ENCODE measurements around the gene DEPDC5. TPM values are rescaled to one million over a fixed set of nuclear protein-coding genes. Genes with fewer than 3 reads are reported as not detected.
A peak's percentile ranks its signal among the peaks of the same experiment; 100 is the strongest.

DEPDC5 gene
- total RNA-seq, 1 experiment from 2014 or later = 28.1 TPM

DNA sequence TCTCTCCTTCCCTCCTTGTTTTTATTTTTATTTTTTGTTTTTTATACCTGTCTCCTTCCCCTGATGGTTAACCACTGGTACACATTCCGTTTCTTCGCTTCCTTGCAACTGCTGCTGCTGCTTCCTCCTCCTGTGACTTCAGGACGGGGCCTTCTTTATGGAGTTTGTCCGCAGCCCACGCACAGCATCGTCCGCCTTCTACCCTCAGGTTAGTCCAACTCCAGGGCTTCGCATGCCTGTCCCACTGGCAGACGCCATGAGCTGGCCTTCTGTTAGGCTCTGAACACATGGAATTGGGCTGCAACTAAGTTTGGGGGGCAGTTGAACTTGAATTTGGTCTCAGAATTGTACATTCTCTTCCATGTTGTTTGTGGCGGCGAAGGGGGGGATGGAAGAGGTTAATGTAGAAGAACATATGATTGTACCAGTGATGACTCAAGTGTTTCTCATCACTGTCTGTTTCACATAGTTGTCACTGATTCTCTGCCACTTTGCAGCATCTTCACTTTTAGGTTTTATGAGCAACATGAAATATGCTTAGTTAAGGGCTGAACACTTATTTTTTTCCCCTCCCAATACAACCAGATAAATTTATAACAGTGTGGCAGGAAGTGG, 107.5 kb downstream of the DEPDC5 start:
- DNase-seq = no peak
- intact Hi-C loops (cut with micrococcal nuclease; ENCODE audit: unreplicated experiment) = no loop called here
- H3K4me3 ChIP-seq = no peak overlapping the region
- H3K9me3 ChIP-seq (ENCODE audit: insufficient read depth, low read depth) = no peaks in the 10 kb centered on the region
- ChIA-PET POLR2A (ENCODE audit: unreplicated experiment) (no interaction called here), CTCF (no interaction called here)
- no TSS peak for BruUV-seq (replicated peaks)
- H3K36me3 ChIP-seq (ENCODE audit: low read depth) = 0 out of 2 replicates have a peak, but pooled peaks cover 3% of the 10 kb centered on the region
- H3K79me2 ChIP-seq (ENCODE audit: low read depth) = no peaks in the 10 kb centered on the region
- H3K27ac ChIP-seq = no peak overlapping the region
- no peak overlapping the region for H3K4me2 ChIP-seq
- no peak overlapping the region for H2AFZ ChIP-seq
- no peaks in the 10 kb centered on the region for H3K9me2 ChIP-seq (ENCODE audit: insufficient read depth)
- no peaks in the 10 kb centered on the region for H3K27me3 ChIP-seq (ENCODE audit: insufficient read depth, low read depth)
- H3K4me1 ChIP-seq (replicated peaks; ENCODE audit: insufficient read depth) = no peaks in the 10 kb centered on the region
- no peaks in the 10 kb centered on the region; the same call in 1 of the 2 replicates for H3F3A ChIP-seq (ENCODE audit: insufficient read depth, low read depth)
- TF ChIP-seq EZH2 (IDR thresholded peaks at IDR 0.05; ENCODE audit: low read depth) = no peak
- TF ChIP-seq, protein P1, sequence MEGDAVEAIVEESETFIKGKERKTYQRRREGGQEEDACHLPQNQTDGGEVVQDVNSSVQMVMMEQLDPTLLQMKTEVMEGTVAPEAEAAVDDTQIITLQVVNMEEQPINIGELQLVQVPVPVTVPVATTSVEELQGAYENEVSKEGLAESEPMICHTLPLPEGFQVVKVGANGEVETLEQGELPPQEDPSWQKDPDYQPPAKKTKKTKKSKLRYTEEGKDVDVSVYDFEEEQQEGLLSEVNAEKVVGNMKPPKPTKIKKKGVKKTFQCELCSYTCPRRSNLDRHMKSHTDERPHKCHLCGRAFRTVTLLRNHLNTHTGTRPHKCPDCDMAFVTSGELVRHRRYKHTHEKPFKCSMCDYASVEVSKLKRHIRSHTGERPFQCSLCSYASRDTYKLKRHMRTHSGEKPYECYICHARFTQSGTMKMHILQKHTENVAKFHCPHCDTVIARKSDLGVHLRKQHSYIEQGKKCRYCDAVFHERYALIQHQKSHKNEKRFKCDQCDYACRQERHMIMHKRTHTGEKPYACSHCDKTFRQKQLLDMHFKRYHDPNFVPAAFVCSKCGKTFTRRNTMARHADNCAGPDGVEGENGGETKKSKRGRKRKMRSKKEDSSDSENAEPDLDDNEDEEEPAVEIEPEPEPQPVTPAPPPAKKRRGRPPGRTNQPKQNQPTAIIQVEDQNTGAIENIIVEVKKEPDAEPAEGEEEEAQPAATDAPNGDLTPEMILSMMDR (conservative IDR thresholded peaks at IDR 0.05) = no peak
- no peaks in the 10 kb centered on the region for H4K20me1 ChIP-seq (ENCODE audit: insufficient read depth)

DNA sequence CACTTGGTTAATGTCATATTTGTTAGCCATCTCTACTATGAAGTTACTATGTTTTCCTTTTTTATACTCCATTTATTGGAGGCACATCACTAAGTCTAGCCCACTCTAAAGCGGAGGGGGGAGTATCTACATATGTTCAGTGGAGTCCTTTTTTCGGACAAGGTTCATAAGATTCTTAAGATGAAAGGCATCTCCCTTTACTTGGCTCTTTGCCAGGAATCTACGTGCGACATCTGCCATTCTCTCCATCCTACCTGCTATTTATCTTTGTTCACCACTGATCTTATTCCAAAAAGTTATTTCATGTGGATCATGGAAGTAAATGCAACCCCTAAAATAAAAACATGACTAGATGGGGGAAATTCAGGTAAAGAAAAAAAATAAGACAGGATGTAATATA, 113.1 kb downstream of the DEPDC5 start:
- Histone ChIP-seq H3K4me3 (no peak overlapping the region), H3K9me3 (ENCODE audit: insufficient read depth, low read depth) (no peaks in the 10 kb centered on the region), H3K4me2 (peak overlapping the region; percentile 17; the same call in 1 of the 2 replicates), H3K79me2 (ENCODE audit: low read depth) (no peaks in the 10 kb centered on the region), H3F3A (ENCODE audit: insufficient read depth, low read depth) (peaks cover 18% of the 10 kb centered on the region), H3K9me2 (ENCODE audit: insufficient read depth) (no peaks in the 10 kb centered on the region), H3K4me1 (replicated peaks; ENCODE audit: insufficient read depth) (peaks cover 17% of the 10 kb centered on the region), H2AFZ (no peak overlapping the region), H4K20me1 (ENCODE audit: insufficient read depth) (no peaks in the 10 kb centered on the region), H3K36me3 (ENCODE audit: low read depth) (0 out of 2 replicates have a peak, but pooled peaks cover 3% of the 10 kb centered on the region), H3K27ac (peak overlapping the region; percentile 5; the same call in 1 of the 2 replicates), H3K27me3 (ENCODE audit: insufficient read depth, low read depth) (no peaks in the 10 kb centered on the region)
- ChIA-PET CTCF (no interaction called here), POLR2A (ENCODE audit: unreplicated experiment) (no interaction called here)
- BruUV-seq (replicated peaks) = no TSS peak
- TF ChIP-seq, protein P1 (conservative IDR thresholded peaks at IDR 0.05) = no peak
- intact Hi-C loops (cut with micrococcal nuclease; ENCODE audit: unreplicated experiment) = no loop called here
- no peak for DNase-seq

GRCh38 chr22:31867386-31868153, 113.8 kb downstream of the DEPDC5 start:
- no peaks in the 10 kb centered on the region for H4K20me1 ChIP-seq (ENCODE audit: insufficient read depth)
- H3K27me3 ChIP-seq (ENCODE audit: insufficient read depth, low read depth) = no peaks in the 10 kb centered on the region
- H3K79me2 ChIP-seq (ENCODE audit: low read depth) = no peaks in the 10 kb centered on the region
- H2AFZ ChIP-seq = no peak overlapping the region
- H3K9me3 ChIP-seq (ENCODE audit: insufficient read depth, low read depth) = no peaks in the 10 kb centered on the region
- H3K27ac ChIP-seq = peak overlapping the region; percentile 5; the same call in 1 of the 2 replicates
- ChIA-PET POLR2A (ENCODE audit: unreplicated experiment) (no interaction called here), CTCF (no interaction called here)
- no TSS peak for BruUV-seq (replicated peaks)
- 0 out of 2 replicates have a peak, but pooled peaks cover 3% of the 10 kb centered on the region for H3K36me3 ChIP-seq (ENCODE audit: low read depth)
- no peak for TF ChIP-seq EZH2 (IDR thresholded peaks at IDR 0.05; ENCODE audit: low read depth)
- TF ChIP-seq, protein P1 (conservative IDR thresholded peaks at IDR 0.05) = no peak
- H3K4me3 ChIP-seq = no peak overlapping the region
- peaks cover 17% of the 10 kb centered on the region for H3K4me1 ChIP-seq (replicated peaks; ENCODE audit: insufficient read depth)
- peak in 1 of 2 experiments; percentile 66 for DNase-seq
- peak overlapping the region; percentile 17; the same call in 1 of the 2 replicates for H3K4me2 ChIP-seq
- H3F3A ChIP-seq (ENCODE audit: insufficient read depth, low read depth) = peaks cover 18% of the 10 kb centered on the region
- intact Hi-C loops (cut with micrococcal nuclease; ENCODE audit: unreplicated experiment) = no loop called here
- H3K9me2 ChIP-seq (ENCODE audit: insufficient read depth) = no peaks in the 10 kb centered on the region

Data from PC-9 (cell line).